IMR-90 (cell line): ENCODE data around the gene HIVEP1. TPM values are rescaled to one million over a fixed set of nuclear protein-coding genes. Genes with fewer than 3 reads are reported as not detected.

Source experiments
- ATAC-seq: fragments of 200-7000 bp; cut with Tn5 transposase; 2 replicates; pipeline ENCODE4 v1.9.1; 2020; ENCODE audit warnings: low read depth, mild to moderate bottlenecking, moderate library complexity
- BruUV-seq: library from RNA; stranded (reverse); fragments of 400-500 nt; replicated peaks from 2 replicates; lab custom pipeline; 2021; lab: Mats Ljungman, UMichigan
- CTCF ChIA-PET: fragments of 300-600 bp; formaldehyde crosslinking; extraction: SDS; loops from one replicate; lab custom pipeline; 2021; ENCODE audit warnings: antibody characterized with exemption; lab: Yijun Ruan, JAX
- POLR2A ChIA-PET: fragments of 300-600 bp; sonication (Branson Sonifier 250); formaldehyde crosslinking; loops from one replicate; lab custom pipeline; 2022; ENCODE audit warnings: antibody characterized with exemption; ENCODE audit not compliant: unreplicated experiment; lab: Charles Lee
- DNase-seq: peaks from one replicate; pipeline ENCODE4 v3.0.0; 2013
- H2AFZ ChIP-seq: replicated peaks from 2 replicates; pipeline ENCODE3; 2013; ENCODE audit warnings: low read length, mild to moderate bottlenecking; ENCODE audit not compliant: poor library complexity
- H2AK5ac ChIP-seq: 2 replicates; pipeline ENCODE4 v1.6.1; 2013; ENCODE audit warnings: low read depth, low read length, inconsistent platforms
- H2AK9ac ChIP-seq: replicated peaks from 2 replicates; pipeline ENCODE3; 2013; ENCODE audit warnings: mild to moderate bottlenecking, low read depth, low read length, moderate library complexity; ENCODE audit not compliant: poor library complexity
- H2BK120ac ChIP-seq: 2 replicates; pipeline ENCODE4 v1.6.1; 2013; ENCODE audit warnings: low read depth, low read length, inconsistent platforms
- H2BK15ac ChIP-seq: 3 replicates; pipeline ENCODE4 v1.6.1; 2013; ENCODE audit warnings: low read depth, low read length, inconsistent platforms
- H2BK20ac ChIP-seq: 2 replicates; pipeline ENCODE4 v1.6.1; 2013; ENCODE audit warnings: low read depth, mild to moderate bottlenecking, inconsistent platforms, low read length, moderate library complexity
- H2BK5ac ChIP-seq: 2 replicates; pipeline ENCODE4 v1.6.1; 2013; ENCODE audit warnings: mild to moderate bottlenecking, low read depth, low read length, inconsistent platforms; ENCODE audit not compliant: poor library complexity, severe bottlenecking
- H3K14ac ChIP-seq: replicated peaks from 2 replicates; pipeline ENCODE4 v1.6.1; 2013; ENCODE audit warnings: low read depth, low read length, inconsistent platforms
- H3K18ac ChIP-seq: 2 replicates; pipeline ENCODE4 v1.6.1; 2013; ENCODE audit warnings: low read depth, low read length, control low read depth
- H3K23ac ChIP-seq: 2 replicates; pipeline ENCODE4 v1.6.1; 2013; ENCODE audit warnings: low read depth, low read length, inconsistent platforms
- H3K27ac ChIP-seq: 2 replicates; pipeline ENCODE4 v1.5.1; 2013; ENCODE audit warnings: mild to moderate bottlenecking, control low read depth, low read length; ENCODE audit not compliant: insufficient read depth
- H3K27me3 ChIP-seq: 2 replicates; pipeline ENCODE4 v1.6.1; 2013; ENCODE audit warnings: low read length; ENCODE audit not compliant: control insufficient read depth, insufficient read depth
- H3K36me3 ChIP-seq: 2 replicates; pipeline ENCODE4 v1.6.1; 2013; ENCODE audit warnings: low read length, mixed read lengths; ENCODE audit not compliant: control insufficient read depth, insufficient read depth
- H3K4ac ChIP-seq: 2 replicates; pipeline ENCODE4 v1.6.1; 2013; ENCODE audit warnings: low read depth, low read length, inconsistent platforms
- H3K4me1 ChIP-seq: 2 replicates; pipeline ENCODE4 v1.6.1; 2013; ENCODE audit warnings: low read length, mixed read lengths; ENCODE audit not compliant: control insufficient read depth, insufficient read depth
- H3K4me2 ChIP-seq: 2 replicates; pipeline ENCODE4 v1.6.1; 2013; ENCODE audit warnings: low read depth, mild to moderate bottlenecking, control low read depth, low read length, moderate library complexity
- H3K4me3 ChIP-seq: 2 replicates; pipeline ENCODE4 v1.5.1; 2013; ENCODE audit warnings: low read depth, mild to moderate bottlenecking, control low read depth, low read length, moderate library complexity; ENCODE audit not compliant: insufficient read depth
- H3K56ac ChIP-seq: 2 replicates; pipeline ENCODE4 v1.6.1; 2013; ENCODE audit warnings: low read length, inconsistent platforms; ENCODE audit not compliant: insufficient read depth; ENCODE audit errors: extremely low read depth
- H3K79me1 ChIP-seq, 2 experiments: 2 replicates each; pipeline ENCODE4 v1.6.1; 2013; ENCODE audit warnings: low read length in 2 of 2, inconsistent platforms in 1 of 2, low read depth in 1 of 2
- H3K9ac ChIP-seq: 2 replicates; pipeline ENCODE4 v1.6.1; 2013; ENCODE audit warnings: low read depth, low read length, control low read depth
- H3K9me1 ChIP-seq: 2 replicates; pipeline ENCODE4 v1.6.1; 2013; ENCODE audit warnings: low read length, inconsistent platforms; ENCODE audit not compliant: insufficient read depth
- H3K9me3 ChIP-seq: 2 replicates; pipeline ENCODE4 v1.6.1; 2013; ENCODE audit warnings: low read length; ENCODE audit not compliant: control insufficient read depth, insufficient read depth
- H4K20me1 ChIP-seq: 2 replicates; pipeline ENCODE4 v1.6.1; 2013; ENCODE audit warnings: low read length, inconsistent platforms; ENCODE audit not compliant: insufficient read depth
- H4K5ac ChIP-seq: 2 replicates; pipeline ENCODE4 v1.6.1; 2013; ENCODE audit warnings: mild to moderate bottlenecking, low read depth, low read length, control low read depth
- H4K8ac ChIP-seq, 2 experiments: 2 replicates each; pipeline ENCODE4 v1.6.1; 2013; ENCODE audit warnings: low read depth in 2 of 2, low read length in 2 of 2, control low read depth in 1 of 2, inconsistent platforms in 1 of 2
- H4K91ac ChIP-seq: 2 replicates; pipeline ENCODE4 v1.6.1; 2013; ENCODE audit warnings: low read depth, low read length, inconsistent platforms; ENCODE audit not compliant: insufficient read depth
- BHLHE40 ChIP-seq: fragments of 150-350 bp; IDR thresholded peaks from 2 replicates; pipeline ENCODE4 v1.6.1; 2016; ENCODE audit warnings: mild to moderate bottlenecking, low read depth, low read length
- CEBPB ChIP-seq: IDR thresholded peaks from 2 replicates; pipeline ENCODE4 v1.6.1; 2012; ENCODE audit warnings: low read depth, low read length, improper control_type of control experiment
- CHD1 ChIP-seq: IDR thresholded peaks from 2 replicates; pipeline ENCODE4 v1.6.1; 2012; ENCODE audit warnings: low read depth, low read length, improper control_type of control experiment
- ELK1 ChIP-seq: fragments of 150-350 bp; IDR thresholded peaks from 2 replicates; pipeline ENCODE4 v1.6.1; 2016; ENCODE audit warnings: low read depth, mild to moderate bottlenecking, low read length, moderate library complexity, borderline replicate concordance
- FOS ChIP-seq: fragments of 150-350 bp; IDR thresholded peaks from 2 replicates; pipeline ENCODE4 v1.6.1; 2016; ENCODE audit warnings: low read depth, low read length
- MAFK ChIP-seq: IDR thresholded peaks from 2 replicates; pipeline ENCODE4 v1.6.1; 2012; ENCODE audit warnings: low read depth, low read length, improper control_type of control experiment
- RAD21 ChIP-seq: IDR thresholded peaks from 2 replicates; pipeline ENCODE4 v1.6.1; 2012; ENCODE audit warnings: low read length, improper control_type of control experiment
- USF2 ChIP-seq: fragments of 150-350 bp; IDR thresholded peaks from 2 replicates; pipeline ENCODE4 v1.6.1; 2017; ENCODE audit warnings: mild to moderate bottlenecking, antibody characterized with exemption, low read length, low read depth
- WGBS, 2 experiments: methylation state at CpG; one replicate each; pipeline versions ENCODE4 v1.1.5 to v1.1.7; 2013; ENCODE audit warnings: missing lambda C conversion rate in 2 of 2; ENCODE audit not compliant: insufficient read length in 1 of 2; ENCODE audit errors: extremely low coverage in 2 of 2; 5-methylcytosine and 5-hydroxymethylcytosine counted together
- dilution Hi-C: fragments of 300-500 bp; cut with HindIII; formaldehyde crosslinking; loops from one replicate; pipeline ENCODE4 v1.14.3; 2018; ENCODE audit warnings: low sequenced_read_pairs; ENCODE audit not compliant: unreplicated experiment
- in situ Hi-C: fragments of 300-500 bp; cut with MboI; formaldehyde crosslinking; loops from 3 replicates; pipeline ENCODE4 v1.14.3; 2019; ENCODE audit warnings: low sequenced_read_pairs, inconsistent platforms, mixed read lengths
- intact Hi-C: fragments of 100-400 bp; cut with micrococcal nuclease; formaldehyde crosslinking; loops from 2 replicates; pipeline ENCODE4 v1.10.0; 2022
- polyA plus RNA-seq, 3 experiments: library from polyadenylated mRNA; depleted of rRNA; stranded (reverse); fragments of >200 nt; gene quantifications; 2 replicates each; pipeline ENCODE4 v1.2.3, GENCODE V29; 2012; ENCODE audit warnings: low replicate concordance in 1 of 3
- total RNA-seq: library from RNA; depleted of rRNA; stranded (reverse); fragments of >200 nt; gene quantifications from 2 replicates; pipeline ENCODE4 v1.2.3, GENCODE V29; 2012

HIVEP1 gene
- total and polyA plus RNA-seq, 2 of the 4 experiments (the other 2 are of a cell fraction), result 13.0 to 17.2 TPM

- H3K18ac ChIP-seq, result peak overlapping the region; percentile 72; the same call in 1 of the 2 replicates
- H3K9ac ChIP-seq, result no peak overlapping the region
- H2AFZ ChIP-seq, result no peak overlapping the region
- H2BK5ac ChIP-seq, result no peak overlapping the region
- H3K27me3 ChIP-seq, result no peaks in the 10 kb centered on the region
- no peak overlapping the region for H4K5ac ChIP-seq
- H3K4me1 ChIP-seq, result peaks cover 4% of the 10 kb centered on the region; the same call in 1 of the 2 replicates
- no peaks in the 10 kb centered on the region for H3K9me3 ChIP-seq
- peak overlapping the region in 1 of 2 experiments; percentile 26; a peak in 1 of 4 replicates for H4K8ac ChIP-seq
- WGBS, 2 experiments, result 40% methylated on average over 1 of the region's 4 CpGs; no CpG with 5 or more reads in 1 of the 2 experiments
- H3K4me2 ChIP-seq, result no peak overlapping the region
- H4K20me1 ChIP-seq, result no peaks in the 10 kb centered on the region
- no peak overlapping the region for H2AK9ac ChIP-seq
- no peak for TF ChIP-seq FOS
- TF ChIP-seq ELK1, result no peak
- TF ChIP-seq RAD21, result no peak
- TF ChIP-seq CHD1, result no peak
- no peak for TF ChIP-seq MAFK
- TF ChIP-seq CEBPB, result no peak
- no peak for TF ChIP-seq BHLHE40
- TF ChIP-seq USF2, result no peak
- no peak overlapping the region for H3K56ac ChIP-seq
- H3K36me3 ChIP-seq, result no peaks in the 10 kb centered on the region
- in situ Hi-C loops, result loop anchor here (10.0 kb wide), 1 partner anchor 296 kb away; no protein-coding TSS in a partner anchor
- no peak overlapping the region for H3K4me3 ChIP-seq
- ChIA-PET CTCF (no interaction called here), POLR2A (no interaction called here)
- H2BK120ac ChIP-seq, result no peak overlapping the region
- H2BK15ac ChIP-seq, result no peak overlapping the region
- no peak for ATAC-seq
- no peak overlapping the region for H3K27ac ChIP-seq
- H3K23ac ChIP-seq, result no peak overlapping the region
- intact Hi-C loops, result no loop called here
- H2BK20ac ChIP-seq, result no peak overlapping the region
- no peaks in the 10 kb centered on the region for H3K9me1 ChIP-seq
- H3K4ac ChIP-seq, result no peak overlapping the region
- dilution Hi-C loops, result no loop called here
- H2AK5ac ChIP-seq, result no peak overlapping the region
- H3K79me1 ChIP-seq, result no peaks in the 10 kb centered on the region
- H3K14ac ChIP-seq, result no peak overlapping the region
- no peak overlapping the region for H4K91ac ChIP-seq
- DNase-seq, result no peak
- no TSS peak for BruUV-seq
These were observed 11.0 kb upstream of the HIVEP1 start for GRCh38 chr6:12001004-12001705.
